Measurements from ENCODE around the gene EIF3J.

EIF3J gene

DNA sequence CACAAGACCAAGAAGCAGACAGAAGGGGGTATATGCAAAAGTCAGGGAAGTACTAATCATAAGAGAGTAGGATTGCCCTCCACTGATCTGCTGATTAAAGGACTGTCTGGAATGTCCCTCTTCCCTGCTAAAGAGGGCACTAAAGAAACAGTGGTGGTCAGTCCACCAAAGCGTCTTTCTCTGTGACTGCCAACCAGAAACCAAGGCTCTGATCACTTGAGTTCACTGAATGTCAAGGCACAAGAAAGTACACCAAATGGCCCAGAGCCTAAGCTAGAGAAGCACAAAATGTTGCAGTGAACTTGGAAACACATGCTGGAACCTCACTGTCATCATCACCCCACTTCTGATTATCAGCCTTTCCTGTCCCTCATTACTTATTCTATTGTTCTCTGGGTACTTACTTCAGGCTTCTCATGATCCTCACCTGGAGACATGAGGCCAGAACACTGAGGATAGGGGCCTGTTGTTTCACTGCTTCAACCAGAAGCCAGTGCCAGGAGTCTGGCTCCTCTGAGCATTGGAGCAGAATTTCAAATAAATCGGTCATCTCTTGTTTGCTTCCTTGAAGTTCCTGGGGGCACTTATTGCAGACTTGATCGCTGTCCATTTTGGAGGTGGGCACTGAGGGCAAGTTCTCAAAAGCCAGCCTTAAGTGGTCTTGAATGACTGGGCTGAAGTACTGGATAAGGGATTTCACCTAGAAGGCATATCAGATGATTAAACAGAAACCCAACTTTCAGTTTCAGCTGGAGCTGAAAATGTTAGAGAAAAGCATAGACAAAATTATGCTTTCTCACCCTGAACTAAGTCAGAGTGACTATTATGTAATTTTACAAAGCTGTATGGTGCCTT, 58.9 kb downstream of the EIF3J start:
- peak; percentile 29 for DNase-seq (ENCODE audit: extremely low spot score)
- TF ChIP-seq, protein P1, sequence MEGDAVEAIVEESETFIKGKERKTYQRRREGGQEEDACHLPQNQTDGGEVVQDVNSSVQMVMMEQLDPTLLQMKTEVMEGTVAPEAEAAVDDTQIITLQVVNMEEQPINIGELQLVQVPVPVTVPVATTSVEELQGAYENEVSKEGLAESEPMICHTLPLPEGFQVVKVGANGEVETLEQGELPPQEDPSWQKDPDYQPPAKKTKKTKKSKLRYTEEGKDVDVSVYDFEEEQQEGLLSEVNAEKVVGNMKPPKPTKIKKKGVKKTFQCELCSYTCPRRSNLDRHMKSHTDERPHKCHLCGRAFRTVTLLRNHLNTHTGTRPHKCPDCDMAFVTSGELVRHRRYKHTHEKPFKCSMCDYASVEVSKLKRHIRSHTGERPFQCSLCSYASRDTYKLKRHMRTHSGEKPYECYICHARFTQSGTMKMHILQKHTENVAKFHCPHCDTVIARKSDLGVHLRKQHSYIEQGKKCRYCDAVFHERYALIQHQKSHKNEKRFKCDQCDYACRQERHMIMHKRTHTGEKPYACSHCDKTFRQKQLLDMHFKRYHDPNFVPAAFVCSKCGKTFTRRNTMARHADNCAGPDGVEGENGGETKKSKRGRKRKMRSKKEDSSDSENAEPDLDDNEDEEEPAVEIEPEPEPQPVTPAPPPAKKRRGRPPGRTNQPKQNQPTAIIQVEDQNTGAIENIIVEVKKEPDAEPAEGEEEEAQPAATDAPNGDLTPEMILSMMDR (IDR thresholded peaks at IDR 0.05; ENCODE audit: control extremely low read depth, extremely low read depth, low read depth, missing control alignments), result no peak
- ChIA-PET POLR2A (interaction anchor here (0.6 kb wide), 1 partner anchor 9 kb away, joined by 3 read pairs; no protein-coding TSS in a partner anchor), CTCF (interaction anchor here (0.9 to 3.9 kb wide), 7 partner anchors 11 to 326 kb away, joined by 3 to 22 read pairs (median 4); no protein-coding TSS in a partner anchor)

DNA sequence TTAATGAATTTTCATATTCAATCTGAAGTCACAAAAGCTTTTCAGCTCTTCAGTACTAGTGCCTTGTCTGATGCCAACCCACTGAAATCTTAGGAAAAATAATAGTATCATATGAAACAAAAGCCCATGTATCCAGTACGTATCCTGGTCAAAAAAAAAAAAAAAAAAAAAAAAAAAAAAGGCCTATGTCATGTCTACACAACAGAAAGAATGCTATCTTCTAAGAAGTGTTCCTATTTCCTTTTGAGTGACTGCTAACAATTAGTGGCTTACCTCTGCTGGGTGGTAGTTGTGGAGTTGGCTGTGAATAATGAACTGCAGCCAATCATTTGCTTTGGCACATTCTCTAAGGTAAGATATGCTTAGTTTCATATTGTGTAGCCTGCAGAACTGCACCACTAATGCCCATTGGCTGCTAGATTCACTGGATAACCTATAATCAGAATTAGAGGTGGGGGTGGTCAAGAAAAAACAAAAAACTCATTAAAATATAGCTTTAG, 59.6 kb downstream of the EIF3J start:
- POLR2A ChIA-PET, result no interaction called here
- TF ChIP-seq, protein P1 (IDR thresholded peaks at IDR 0.05; ENCODE audit: control extremely low read depth, extremely low read depth, low read depth, missing control alignments), result no peak
- CTCF ChIA-PET, result interaction anchor here (1.1 to 3.9 kb wide), 4 partner anchors 12 to 27 kb away, joined by 3 to 22 read pairs (median 6); no protein-coding TSS in a partner anchor
- DNase-seq (ENCODE audit: extremely low spot score), result no peak

DNA sequence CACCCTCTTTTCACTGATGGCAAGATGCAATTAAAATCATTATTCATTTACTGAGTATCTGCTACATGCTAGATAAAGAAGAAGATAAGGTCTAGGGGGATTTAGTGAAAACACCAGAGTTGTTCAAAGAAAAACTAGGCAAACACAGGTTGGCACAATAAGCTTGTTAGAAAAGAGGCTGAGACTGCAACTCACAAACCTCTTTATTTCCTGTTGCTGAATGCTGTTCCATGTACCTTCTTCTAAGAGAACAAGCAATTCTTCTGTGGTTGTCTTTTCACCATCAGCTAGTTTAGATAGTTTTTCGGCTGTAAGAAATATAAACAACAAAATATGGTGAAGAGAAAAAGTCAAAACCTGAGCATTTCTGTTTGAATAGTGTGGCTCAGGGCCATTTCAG, 61.1 kb downstream of the EIF3J start:
- TF ChIP-seq, protein P1 (IDR thresholded peaks at IDR 0.05; ENCODE audit: control extremely low read depth, extremely low read depth, low read depth, missing control alignments), result no peak
- POLR2A ChIA-PET, result no interaction called here
- DNase-seq (ENCODE audit: extremely low spot score), result no peak
- CTCF ChIA-PET, result interaction anchor here (0.9 to 3.9 kb wide), 9 partner anchors 8 to 140 kb away, joined by 3 to 22 read pairs (median 5); partner anchors contain the start of genes SPG11 and TRIM69

DNA sequence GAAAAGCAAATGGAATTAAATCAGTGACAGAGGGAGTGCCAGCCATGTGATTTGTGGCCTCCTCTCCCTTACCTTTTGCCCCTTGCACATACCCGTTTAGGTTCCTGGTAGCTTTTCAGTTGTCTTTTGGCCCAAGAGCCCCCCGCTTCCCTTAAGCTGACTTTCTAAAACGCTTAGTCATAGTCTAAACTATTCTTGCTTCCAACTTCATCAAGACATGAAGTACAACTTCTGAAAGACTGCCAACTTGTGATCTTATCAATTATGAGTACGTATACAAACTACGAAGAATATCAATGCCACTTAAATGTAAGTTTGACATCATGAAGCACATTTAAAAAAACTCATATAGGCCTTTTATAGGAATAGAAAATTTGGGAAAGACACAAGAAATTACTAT, 61.9 kb downstream of the EIF3J start:
- ChIA-PET CTCF (interaction anchor here (1.0 to 3.9 kb wide), 8 partner anchors 9 to 140 kb away, joined by 3 to 22 read pairs (median 6); partner anchors contain the start of gene SPG11), POLR2A (no interaction called here)
- no peak for DNase-seq (ENCODE audit: extremely low spot score)
- TF ChIP-seq, protein P1 (IDR thresholded peaks at IDR 0.05; ENCODE audit: control extremely low read depth, extremely low read depth, low read depth, missing control alignments), result no peak

DNA sequence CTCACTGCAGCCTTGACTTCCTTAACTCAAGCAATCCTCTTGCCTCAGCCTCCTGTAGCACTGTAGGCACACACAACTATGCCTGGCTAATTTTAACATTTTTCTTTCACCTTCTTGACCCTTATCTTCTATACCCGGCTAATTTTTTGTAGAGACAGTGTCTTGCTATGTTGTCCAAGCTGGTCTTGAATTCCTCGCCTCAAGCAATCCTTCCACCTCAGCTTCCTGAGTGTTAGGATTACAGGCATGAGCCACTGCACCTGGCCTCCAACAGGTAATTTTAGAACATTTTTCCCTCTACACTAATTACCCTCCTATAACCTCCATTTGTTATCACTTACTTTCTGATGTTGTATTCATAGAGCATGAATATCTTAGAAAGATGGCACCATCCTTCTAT, 66.2 kb downstream of the EIF3J start:
- TF ChIP-seq, protein P1 (IDR thresholded peaks at IDR 0.05; ENCODE audit: control extremely low read depth, extremely low read depth, low read depth, missing control alignments), result no peak
- ChIA-PET CTCF (interaction anchor here (2.0 to 2.1 kb wide), 2 partner anchors 20 to 25 kb away, joined by 4 to 6 read pairs; no protein-coding TSS in a partner anchor), POLR2A (no interaction called here)

DNA sequence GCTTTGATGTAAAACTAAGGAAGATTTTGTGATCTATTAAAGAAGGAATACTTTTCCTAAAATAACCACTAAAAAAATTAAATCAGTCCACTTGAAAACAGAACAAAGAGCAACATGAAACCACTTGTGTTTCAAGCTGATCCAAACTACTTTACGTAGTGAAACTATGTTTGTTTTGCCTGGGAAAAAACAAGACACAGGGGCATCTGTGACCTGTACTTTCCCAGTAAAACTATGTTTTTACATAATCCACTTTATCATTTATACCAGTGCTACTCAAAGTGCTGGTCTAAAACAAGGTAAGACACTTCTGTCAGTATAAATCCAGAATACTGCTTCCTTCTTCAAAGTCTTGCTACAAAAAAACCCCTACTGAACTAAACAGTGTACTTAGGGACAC, 69.8 kb downstream of the EIF3J start:
- TF ChIP-seq, protein P1 (IDR thresholded peaks at IDR 0.05; ENCODE audit: control extremely low read depth, extremely low read depth, low read depth, missing control alignments), result no peak
- CTCF ChIA-PET, result interaction anchor here (1.1 to 2.1 kb wide), 2 partner anchors 12 to 32 kb away, joined by 3 to 7 read pairs; no protein-coding TSS in a partner anchor
- POLR2A ChIA-PET, result no interaction called here
- DNase-seq (ENCODE audit: extremely low spot score), result no peak

More for the DNA sequence above, 66.2 kb downstream of the EIF3J start:
- no peak for DNase-seq (ENCODE audit: extremely low spot score)
